Measurements from ENCODE around the gene SLC18A2. TPM values are rescaled to one million over a fixed set of nuclear protein-coding genes. Genes with fewer than 3 reads are reported as not detected.

Gene SLC18A2
- total RNA-seq, 4 donors from 2014 or later, result 0.18 to 0.95 (median 0.75) TPM

- H3K4me1 ChIP-seq, result no peaks in the 10 kb centered on the region
- H3K4me3 ChIP-seq, result no peak overlapping the region
- no peaks in the 10 kb centered on the region for H3K9me3 ChIP-seq
- H3K27me3 ChIP-seq, result no peaks in the 10 kb centered on the region
- no peak for TF ChIP-seq POLR2A (IDR thresholded peaks at IDR 0.05)
- TF ChIP-seq CTCF (IDR thresholded peaks at IDR 0.05), result no peak
- no peaks in the 10 kb centered on the region for H3K36me3 ChIP-seq
- H3K27ac ChIP-seq, result no peak overlapping the region
- no peak for DNase-seq
Measured at GRCh38 chr10:117260084-117260483, 19.2 kb downstream of the SLC18A2 start.

GRCh38 chr10:117261501-117261900, 20.6 kb downstream of the SLC18A2 start:
- Histone ChIP-seq H3K4me1 (no peaks in the 10 kb centered on the region), H3K27me3 (no peaks in the 10 kb centered on the region), H3K4me3 (no peak overlapping the region), H3K27ac (no peak overlapping the region), H3K36me3 (no peaks in the 10 kb centered on the region), H3K9me3 (no peaks in the 10 kb centered on the region)
- no peak for TF ChIP-seq POLR2A (IDR thresholded peaks at IDR 0.05)
- TF ChIP-seq CTCF (IDR thresholded peaks at IDR 0.05), result no peak
- DNase-seq, result no peak

- Histone ChIP-seq H3K9me3 (no peaks in the 10 kb centered on the region), H3K27ac (no peak overlapping the region), H3K4me3 (no peak overlapping the region), H3K27me3 (no peaks in the 10 kb centered on the region), H3K4me1 (no peaks in the 10 kb centered on the region), H3K36me3 (no peaks in the 10 kb centered on the region)
- no peak for DNase-seq
- TF ChIP-seq POLR2A (IDR thresholded peaks at IDR 0.05) (no peak), CTCF (IDR thresholded peaks at IDR 0.05) (no peak)
Measured at GRCh38 chr10:117262291-117262902, 21.5 kb downstream of the SLC18A2 start.

- DNase-seq, result no peak
Measured at GRCh38 chr10:117262903-117263293, 22.0 kb downstream of the SLC18A2 start.

GRCh38 chr10:117264782-117265181, 23.9 kb downstream of the SLC18A2 start:
- Histone ChIP-seq H3K4me1 (no peaks in the 10 kb centered on the region), H3K4me3 (no peak overlapping the region), H3K27ac (no peak overlapping the region), H3K27me3 (no peaks in the 10 kb centered on the region), H3K9me3 (no peaks in the 10 kb centered on the region), H3K36me3 (no peaks in the 10 kb centered on the region)
- TF ChIP-seq POLR2A (IDR thresholded peaks at IDR 0.05) (no peak), CTCF (IDR thresholded peaks at IDR 0.05) (no peak)
- no peak for DNase-seq

More at GRCh38 chr10:117262903-117263293, 22.0 kb downstream of the SLC18A2 start:
- Histone ChIP-seq H3K9me3 (no peaks in the 10 kb centered on the region), H3K4me1 (no peaks in the 10 kb centered on the region), H3K36me3 (no peaks in the 10 kb centered on the region), H3K4me3 (no peak overlapping the region), H3K27ac (no peak overlapping the region), H3K27me3 (no peaks in the 10 kb centered on the region)
- TF ChIP-seq POLR2A (IDR thresholded peaks at IDR 0.05) (no peak), CTCF (IDR thresholded peaks at IDR 0.05) (no peak)

- no peak for DNase-seq
- TF ChIP-seq CTCF (IDR thresholded peaks at IDR 0.05) (no peak), POLR2A (IDR thresholded peaks at IDR 0.05) (no peak)
Measured at GRCh38 chr10:117266400-117266799, 25.5 kb downstream of the SLC18A2 start.

More at GRCh38 chr10:117266400-117266799, 25.5 kb downstream of the SLC18A2 start:
- Histone ChIP-seq H3K4me3 (no peak overlapping the region), H3K27ac (no peak overlapping the region), H3K9me3 (no peaks in the 10 kb centered on the region), H3K36me3 (no peaks in the 10 kb centered on the region), H3K27me3 (no peaks in the 10 kb centered on the region), H3K4me1 (no peaks in the 10 kb centered on the region)

All from Peyer's patch (tissue), 4 donors.